COLO668 (cell line): ENCODE results near the gene EFCAB12.
A peak's percentile ranks its signal among the peaks of the same experiment; 100 is the strongest.

ENCODE experiments used
- DNase-seq: peaks from one replicate; lab custom pipeline; 2025; ENCODE audit not compliant: unreplicated experiment; lab: John Stamatoyannopoulos, UW

The EFCAB12 gene

DNA sequence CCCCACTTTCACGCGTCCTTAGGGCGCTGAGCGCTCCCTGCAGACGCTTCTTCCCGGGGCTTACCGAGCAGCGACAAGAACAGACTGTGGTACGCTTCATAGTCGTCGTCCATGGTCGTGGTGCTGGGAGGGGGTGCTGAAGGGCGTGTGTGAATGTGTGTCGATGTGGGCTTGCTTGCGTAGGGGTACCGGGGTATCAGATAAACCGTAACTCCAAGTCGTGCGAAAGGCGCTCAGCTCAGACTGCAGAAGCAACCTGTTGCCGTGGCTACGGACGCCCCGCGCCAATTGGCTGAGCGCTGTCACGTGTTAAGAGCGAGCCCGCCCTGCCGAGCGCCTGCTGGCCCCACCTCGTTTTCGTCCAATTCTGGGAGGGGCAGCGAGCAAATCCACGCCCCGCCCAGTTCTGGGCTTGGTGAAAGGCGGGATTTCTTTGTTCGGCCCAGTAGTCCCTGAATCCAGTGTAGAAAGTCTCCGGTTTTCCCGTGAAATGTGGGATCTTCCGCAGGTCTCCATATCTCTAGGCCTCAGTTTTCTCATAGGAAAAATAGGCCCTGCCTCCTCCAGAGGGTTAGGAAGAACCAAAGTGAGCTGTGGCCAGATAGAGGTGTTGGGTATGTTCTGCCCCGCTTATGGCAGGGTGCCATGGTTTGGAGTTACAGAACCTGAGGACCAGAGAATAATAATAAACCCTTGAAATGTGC lies at the start of gene EFCAB12:
EFCAB12 (minus strand) TSS at position 261 of the 704 bp plus-strand sequence; CDS start at position 113, 148 bp downstream.
- peak; percentile 87 for DNase-seq

- DNase-seq = no peak
Observed at GRCh38 chr3:129476586-129476985, 48.1 kb upstream of the EFCAB12 start.

- no peak for DNase-seq
Observed at GRCh38 chr3:129475863-129476262, 47.4 kb upstream of the EFCAB12 start.

DNA sequence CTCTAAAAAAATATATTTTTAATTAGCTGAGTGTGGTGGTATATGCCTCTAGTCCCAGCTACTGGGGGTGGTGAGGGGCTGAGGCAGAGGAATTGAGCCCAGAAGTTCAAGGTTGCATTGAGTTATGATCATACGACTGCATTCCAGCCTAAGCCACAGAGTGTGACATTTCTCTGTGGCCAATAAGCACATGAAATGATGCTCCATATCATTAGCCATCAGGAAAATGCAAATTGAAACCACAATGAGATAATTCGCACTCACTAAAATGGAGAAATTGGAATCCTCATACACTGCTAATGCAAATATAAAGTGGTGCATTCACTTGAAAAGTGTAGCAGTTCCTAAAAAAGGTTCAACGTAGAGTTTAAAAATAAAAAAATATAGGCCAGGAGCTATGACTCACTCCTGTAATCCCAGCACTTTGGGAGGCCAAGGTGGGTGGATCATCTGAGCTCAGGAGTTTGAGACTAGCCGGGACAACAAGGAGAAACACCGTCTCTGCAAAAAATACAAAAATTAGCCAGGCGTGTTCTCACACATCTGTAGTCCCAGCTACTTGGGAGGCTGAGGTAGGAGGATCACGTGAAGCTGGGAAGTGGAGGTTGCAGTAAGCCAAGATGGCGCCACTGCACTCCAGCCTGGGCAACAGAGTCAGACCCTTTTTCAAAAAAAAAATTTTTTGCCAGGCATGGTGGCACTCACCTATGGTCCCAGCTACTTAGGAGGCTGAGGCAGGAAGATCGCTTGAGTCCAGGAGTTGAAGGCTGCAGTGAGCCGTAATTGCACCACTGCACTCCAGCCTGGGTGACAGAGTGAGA lies 46.8 kb upstream of the EFCAB12 start:
- DNase-seq = no peak

- no peak for DNase-seq
Observed at GRCh38 chr3:129473769-129474152, 45.3 kb upstream of the EFCAB12 start.

- no peak for DNase-seq
Observed at GRCh38 chr3:129473067-129473768, 44.8 kb upstream of the EFCAB12 start.

DNA sequence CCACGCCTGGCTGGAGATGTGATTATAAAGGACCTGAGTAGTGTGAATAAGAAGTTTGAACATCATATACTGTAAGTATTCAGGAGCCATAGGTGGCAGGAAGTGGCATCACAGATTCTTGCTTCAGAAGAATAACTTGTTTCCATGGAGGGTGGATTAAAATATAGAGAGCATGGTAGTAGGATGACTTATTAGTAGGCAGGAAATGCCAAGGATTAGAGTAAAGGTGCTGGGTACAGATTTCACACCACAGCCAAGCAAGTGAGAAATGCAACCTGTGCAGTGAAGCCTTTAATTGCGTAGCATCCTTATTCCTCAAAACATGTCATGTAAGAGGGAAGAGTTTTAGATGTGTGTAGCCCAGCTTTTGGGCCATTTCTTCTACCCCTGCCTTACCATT lies 42.4 kb upstream of the EFCAB12 start:
- no peak for DNase-seq

GRCh38 chr3:129469026-129469425 lies 40.6 kb upstream of the EFCAB12 start:
- no peak for DNase-seq

DNA sequence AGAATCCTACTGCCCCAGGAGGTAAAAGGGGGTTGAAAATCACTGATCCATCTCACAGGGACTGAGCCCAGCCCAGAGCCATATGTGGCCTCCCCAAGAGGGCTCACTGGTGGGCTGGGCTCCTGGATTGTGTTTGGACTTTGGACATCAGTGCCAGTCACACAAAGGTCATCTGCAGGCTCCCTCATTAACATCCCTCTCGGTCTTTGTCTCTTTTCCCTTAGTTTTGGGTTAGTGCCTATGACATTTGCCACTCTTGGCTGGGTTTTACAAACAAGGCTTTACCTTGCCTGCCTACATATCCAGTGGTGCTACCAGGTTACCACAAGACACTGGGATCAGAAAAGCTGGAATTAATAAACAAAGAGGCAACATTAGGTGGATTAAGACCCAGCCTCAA lies 39.5 kb upstream of the EFCAB12 start:
- no peak for DNase-seq

DNA sequence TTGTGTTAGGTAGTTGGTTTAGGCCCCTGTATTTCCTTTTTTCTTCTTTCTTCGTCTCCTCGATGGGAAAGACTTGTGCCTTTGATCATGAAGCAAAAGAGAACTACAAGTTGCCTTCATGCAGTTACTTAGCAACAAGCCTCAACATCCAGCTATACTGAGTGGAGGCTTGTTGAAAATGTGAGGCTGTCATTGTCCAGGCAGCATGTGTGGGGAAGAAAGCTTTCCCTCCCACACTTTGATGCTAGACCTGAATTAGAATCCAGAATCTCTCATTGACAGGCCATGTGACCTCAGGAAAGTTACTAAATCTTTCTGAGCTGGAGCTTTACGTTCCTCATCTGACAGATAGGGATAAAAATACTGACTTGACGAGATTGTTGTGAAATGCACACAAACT lies 35.3 kb upstream of the EFCAB12 start:
- no peak for DNase-seq

DNA sequence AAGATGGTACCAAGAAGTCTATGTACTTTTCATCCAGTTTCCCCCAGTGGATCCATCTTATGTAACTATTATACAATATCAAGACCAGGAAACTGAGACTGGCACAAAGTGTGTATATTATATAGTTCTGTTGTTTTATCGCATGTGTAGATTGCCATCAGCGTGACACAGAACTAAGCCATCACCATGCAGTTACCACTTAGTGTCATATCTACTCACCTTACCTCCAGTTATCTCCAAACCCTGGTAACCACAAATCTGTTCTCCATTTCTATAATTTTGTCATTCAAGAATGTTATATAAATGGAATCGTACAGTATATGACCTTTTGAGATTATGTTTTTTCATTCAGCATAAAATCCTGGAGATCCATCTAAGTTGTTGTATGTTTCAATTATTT lies 34.7 kb upstream of the EFCAB12 start:
- no peak for DNase-seq

- DNase-seq = no peak
Observed at GRCh38 chr3:129462361-129462968, 34.0 kb upstream of the EFCAB12 start.

GRCh38 chr3:129461461-129462146 lies 33.2 kb upstream of the EFCAB12 start:
- DNase-seq = no peak

- DNase-seq = no peak
Observed at GRCh38 chr3:129461022-129461421, 32.6 kb upstream of the EFCAB12 start.

GRCh38 chr3:129460572-129460971 lies 32.1 kb upstream of the EFCAB12 start:
- no peak for DNase-seq

- DNase-seq = no peak
Observed at GRCh38 chr3:129460155-129460554, 31.7 kb upstream of the EFCAB12 start.

DNA sequence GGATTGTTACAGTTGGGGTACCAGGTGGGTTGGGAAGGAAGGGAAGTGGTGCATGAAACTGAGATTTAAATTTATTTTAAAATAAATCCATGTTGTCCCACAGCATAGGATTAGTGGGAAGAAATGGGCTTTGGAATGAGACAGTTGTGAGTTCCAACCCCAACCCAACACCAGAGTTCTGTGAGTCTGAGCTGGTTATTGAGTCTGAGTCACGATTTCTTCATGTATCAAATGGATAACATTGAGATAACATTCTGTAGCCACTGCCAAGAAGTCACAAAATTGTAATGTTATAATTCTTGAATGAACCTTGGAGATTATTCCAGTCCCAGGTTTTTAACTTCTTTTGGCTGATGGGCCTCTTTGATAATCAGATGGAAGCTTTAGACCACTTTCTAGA lies 25.3 kb upstream of the EFCAB12 start:
- no peak for DNase-seq

DNA sequence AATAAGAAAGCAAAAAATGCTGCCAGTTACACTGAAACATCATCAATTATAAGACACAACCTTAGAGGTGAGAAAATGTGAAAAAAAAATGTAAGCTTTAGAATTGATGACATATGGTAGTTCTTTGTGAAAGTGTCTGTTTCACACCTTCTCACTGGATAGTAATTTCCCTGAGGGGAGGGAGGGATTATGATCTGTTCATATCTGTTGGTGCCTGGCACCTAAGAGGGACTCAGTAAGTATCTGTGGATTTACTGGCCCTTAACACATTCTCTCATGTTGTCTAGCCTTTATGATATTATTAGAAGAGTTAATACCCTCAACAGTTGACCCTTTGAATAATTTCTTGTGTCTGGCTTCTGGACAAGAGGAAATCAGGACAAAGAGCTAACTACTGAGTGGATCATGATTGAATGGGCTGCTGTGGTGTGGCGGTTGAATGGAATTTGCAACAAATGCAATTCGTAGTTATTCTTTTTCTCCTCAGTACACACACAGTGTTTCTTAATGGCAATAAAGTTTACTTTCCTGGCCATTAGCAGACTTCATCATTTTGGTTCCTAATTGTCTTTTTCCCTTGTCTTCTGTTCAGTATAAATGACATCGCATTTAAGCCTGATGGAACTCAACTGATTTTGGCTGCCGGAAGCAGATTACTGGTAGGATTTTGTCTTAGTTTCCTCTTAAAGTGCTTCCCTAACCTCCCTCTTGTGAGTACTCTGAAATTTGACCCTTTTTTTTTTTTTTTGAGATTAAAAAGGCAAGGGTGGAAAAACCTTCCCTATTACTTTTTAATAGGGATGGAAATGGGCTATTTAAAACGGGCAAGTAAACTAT lies 21.1 kb upstream of the EFCAB12 start:
- no peak for DNase-seq

GRCh38 chr3:129448186-129448895 lies 19.9 kb upstream of the EFCAB12 start:
- DNase-seq = no peak
